AG10803 (cell line): ENCODE data around the gene LPP.

Source experiments
- DNase-seq: peaks from one replicate; pipeline ENCODE4 v3.0.0; 2010; ENCODE audit warnings: low read depth
- H3K4me3 ChIP-seq: 2 replicates; pipeline ENCODE4 v1.5.1; 2011; ENCODE audit warnings: mild to moderate bottlenecking, low read length, control low read depth
- TF ChIP-seq, protein P1 (sequence below): conservative IDR thresholded peaks from 2 replicates; pipeline ENCODE4 v1.5.1; 2011; ENCODE audit warnings: mild to moderate bottlenecking, low read length, control low read depth, inconsistent platforms

LPP gene

DNA sequence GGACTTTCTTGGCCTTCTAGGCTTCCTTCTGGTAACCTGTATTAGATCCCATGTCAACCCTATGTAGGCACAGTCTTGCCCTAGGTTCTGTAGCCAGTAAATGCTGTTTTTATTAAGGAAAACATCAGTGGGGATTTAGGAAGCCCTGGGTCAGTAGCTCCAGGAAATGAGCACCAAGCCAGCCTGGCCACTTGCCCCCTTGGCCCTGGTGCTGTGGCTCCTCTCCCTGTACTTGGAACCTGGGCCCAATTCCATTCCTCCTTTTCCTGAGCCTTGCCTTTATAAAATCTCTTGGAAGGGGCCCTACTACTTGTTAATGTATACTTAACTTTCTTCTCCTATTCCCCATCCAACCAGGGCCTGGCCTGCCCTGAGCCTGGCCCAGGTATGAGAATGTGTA, 774.0 kb downstream of the LPP start:
- no peak overlapping the region for H3K4me3 ChIP-seq
- TF ChIP-seq, protein P1, sequence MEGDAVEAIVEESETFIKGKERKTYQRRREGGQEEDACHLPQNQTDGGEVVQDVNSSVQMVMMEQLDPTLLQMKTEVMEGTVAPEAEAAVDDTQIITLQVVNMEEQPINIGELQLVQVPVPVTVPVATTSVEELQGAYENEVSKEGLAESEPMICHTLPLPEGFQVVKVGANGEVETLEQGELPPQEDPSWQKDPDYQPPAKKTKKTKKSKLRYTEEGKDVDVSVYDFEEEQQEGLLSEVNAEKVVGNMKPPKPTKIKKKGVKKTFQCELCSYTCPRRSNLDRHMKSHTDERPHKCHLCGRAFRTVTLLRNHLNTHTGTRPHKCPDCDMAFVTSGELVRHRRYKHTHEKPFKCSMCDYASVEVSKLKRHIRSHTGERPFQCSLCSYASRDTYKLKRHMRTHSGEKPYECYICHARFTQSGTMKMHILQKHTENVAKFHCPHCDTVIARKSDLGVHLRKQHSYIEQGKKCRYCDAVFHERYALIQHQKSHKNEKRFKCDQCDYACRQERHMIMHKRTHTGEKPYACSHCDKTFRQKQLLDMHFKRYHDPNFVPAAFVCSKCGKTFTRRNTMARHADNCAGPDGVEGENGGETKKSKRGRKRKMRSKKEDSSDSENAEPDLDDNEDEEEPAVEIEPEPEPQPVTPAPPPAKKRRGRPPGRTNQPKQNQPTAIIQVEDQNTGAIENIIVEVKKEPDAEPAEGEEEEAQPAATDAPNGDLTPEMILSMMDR, result no peak
- no peak for DNase-seq

DNA sequence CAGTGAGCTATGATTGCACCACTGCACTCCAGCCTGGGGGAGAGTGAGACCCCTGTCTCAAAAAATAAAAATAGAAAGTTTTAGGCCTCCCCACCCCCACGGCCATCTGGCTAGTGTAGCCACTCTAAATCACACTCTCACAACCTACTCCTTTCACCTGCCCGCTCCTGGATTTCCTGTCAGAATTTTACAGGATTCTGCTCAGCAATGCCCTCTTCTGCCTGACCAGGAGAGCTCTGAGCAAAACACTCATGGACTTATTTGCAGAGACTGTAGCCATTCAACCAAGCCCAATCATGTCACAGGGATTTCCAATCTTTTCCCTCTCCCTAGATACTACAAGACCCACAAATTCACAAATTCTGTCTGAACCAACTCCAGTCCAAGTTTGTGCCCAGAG, 775.2 kb downstream of the LPP start:
- TF ChIP-seq, protein P1, result peak; percentile 23; the same call in 1 of the 2 replicates
- DNase-seq, result no peak
- no peak overlapping the region for H3K4me3 ChIP-seq

DNA sequence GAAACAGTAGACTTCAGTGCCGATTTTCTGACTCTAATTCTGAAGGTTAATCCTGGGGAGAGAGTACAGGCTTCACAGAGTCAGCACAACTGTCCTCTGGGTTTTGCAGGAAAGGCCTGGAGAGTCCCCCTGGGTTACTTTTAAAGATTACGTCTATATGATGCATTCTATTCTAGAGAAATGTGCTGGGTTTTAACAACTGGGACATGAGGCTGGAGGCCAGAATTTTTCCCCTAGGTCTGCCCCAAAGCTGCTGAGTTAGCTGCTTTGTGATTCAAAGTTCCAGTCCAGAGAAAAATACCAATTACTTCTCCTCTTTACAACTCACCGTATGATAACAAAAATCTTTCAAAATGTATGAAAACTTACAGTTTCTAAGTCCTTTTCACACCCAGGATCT, 777.1 kb downstream of the LPP start:
- no peak for DNase-seq
- no peak overlapping the region for H3K4me3 ChIP-seq
- TF ChIP-seq, protein P1, result no peak

DNA sequence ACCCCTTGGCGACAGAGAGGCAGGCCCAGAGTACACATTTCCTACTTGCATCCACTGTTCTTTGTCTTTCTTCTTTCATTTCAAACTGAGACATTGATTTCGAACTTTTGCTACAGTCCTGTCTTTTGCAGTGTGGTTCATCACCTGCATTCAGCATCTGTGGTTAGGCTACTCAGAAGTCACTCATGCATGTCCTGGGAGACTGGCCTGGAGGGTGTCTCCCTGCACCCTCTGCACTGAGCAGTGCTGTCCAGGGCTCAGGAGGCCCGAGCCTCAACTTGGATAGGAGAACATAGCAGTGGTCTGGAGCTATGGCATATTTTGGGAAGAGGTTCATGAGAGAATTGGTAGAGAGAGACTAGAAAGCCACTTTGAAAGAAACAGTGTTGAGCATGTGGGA, 777.6 kb downstream of the LPP start:
- no peak for DNase-seq
- H3K4me3 ChIP-seq, result no peak overlapping the region
- TF ChIP-seq, protein P1, result no peak

DNA sequence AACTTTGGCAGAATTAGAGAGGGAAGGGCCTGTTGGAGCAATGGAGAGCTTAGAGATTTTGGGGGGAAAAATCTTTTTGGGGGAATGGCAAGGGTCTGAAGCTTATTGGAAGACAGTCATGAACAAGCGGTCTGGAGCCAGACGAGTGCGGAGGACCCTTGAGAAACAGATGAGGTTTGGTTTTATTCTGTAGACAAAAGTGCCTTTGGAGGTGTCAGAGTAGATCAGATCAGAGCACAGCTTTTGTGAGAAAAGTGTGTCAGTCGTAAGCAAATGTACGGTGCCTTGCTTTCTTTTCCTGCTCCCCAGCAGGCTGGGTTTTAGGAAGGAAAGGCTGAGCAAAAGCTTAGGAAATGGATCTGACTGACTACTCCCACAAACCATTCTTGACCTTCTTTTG, 781.0 kb downstream of the LPP start:
- TF ChIP-seq, protein P1, result no peak
- no peak overlapping the region for H3K4me3 ChIP-seq
- no peak for DNase-seq

DNA sequence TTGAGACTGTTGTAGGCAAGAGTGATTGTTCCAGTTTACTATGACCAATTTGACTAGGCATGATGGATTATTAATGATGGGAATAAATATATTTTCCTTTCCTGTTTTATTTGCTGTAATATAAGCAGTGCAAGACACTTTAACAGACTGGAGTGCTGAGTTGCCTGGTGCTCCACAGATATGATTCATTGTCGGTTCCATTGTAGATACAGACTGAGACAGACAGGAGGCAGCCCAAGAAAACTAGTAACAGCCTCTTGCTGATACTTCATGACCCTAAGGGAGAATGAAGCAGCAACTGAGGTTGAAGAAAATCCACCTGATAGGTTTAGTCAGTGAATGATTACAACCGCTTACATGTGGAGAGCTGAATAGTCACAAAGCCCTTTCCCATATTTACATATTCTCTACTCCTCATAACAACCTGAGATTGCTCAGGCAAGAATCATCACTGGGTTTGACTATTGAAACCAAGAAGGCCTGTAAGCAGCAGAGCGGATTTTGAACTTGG, 782.7 kb downstream of the LPP start:
- TF ChIP-seq, protein P1, result no peak
- no peak for DNase-seq
- H3K4me3 ChIP-seq, result no peak overlapping the region

DNA sequence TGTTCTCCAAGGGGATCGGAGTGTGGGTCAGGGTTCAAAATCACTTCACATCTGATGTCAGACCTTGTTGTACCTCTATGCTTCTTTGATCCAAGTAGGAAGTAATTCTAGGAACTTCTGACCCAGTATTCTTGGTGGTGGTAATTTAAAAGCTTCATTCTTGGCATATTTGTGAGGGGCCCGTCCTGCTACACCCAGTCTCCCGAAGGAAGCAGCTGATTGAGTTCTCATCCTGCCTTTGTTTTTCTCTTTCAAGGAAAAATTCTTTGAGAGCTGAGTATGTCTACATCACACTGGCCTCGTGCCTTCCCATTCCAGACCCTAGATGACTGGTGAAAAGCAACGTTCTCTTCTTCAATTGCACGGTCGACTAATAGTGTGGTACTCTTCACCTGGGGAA, 783.4 kb downstream of the LPP start:
- TF ChIP-seq, protein P1, result no peak
- no peak overlapping the region for H3K4me3 ChIP-seq
- DNase-seq, result no peak
